Measurements from ENCODE around the gene GALNT14.

GALNT14 gene

GRCh38 chr2:31055938-31056337 lies 82.3 kb downstream of the GALNT14 start:
- DNase-seq (ENCODE audit: low spot score), result no peak

GRCh38 chr2:31054842-31055388 lies 83.3 kb downstream of the GALNT14 start:
- DNase-seq (ENCODE audit: low spot score), result no peak

GRCh38 chr2:31053929-31054782 lies 84.1 kb downstream of the GALNT14 start:
- DNase-seq (ENCODE audit: low spot score), result no peak

- no peak for DNase-seq (ENCODE audit: low spot score)
Measured at GRCh38 chr2:31052284-31052683, 86.0 kb downstream of the GALNT14 start.

- no peak for DNase-seq (ENCODE audit: low spot score)
Measured at GRCh38 chr2:31051258-31052140, 86.7 kb downstream of the GALNT14 start.

- no peak for DNase-seq (ENCODE audit: low spot score)
Measured at GRCh38 chr2:31049916-31050588, 88.2 kb downstream of the GALNT14 start.

GRCh38 chr2:31049264-31049663 lies 89.0 kb downstream of the GALNT14 start:
- no peak for DNase-seq (ENCODE audit: low spot score)

- DNase-seq (ENCODE audit: low spot score), result no peak
Measured at GRCh38 chr2:31047599-31047998, 90.6 kb downstream of the GALNT14 start.

GRCh38 chr2:31038385-31038784 lies 99.9 kb downstream of the GALNT14 start:
- no peak for DNase-seq (ENCODE audit: low spot score)

GRCh38 chr2:31037058-31037457 lies 101.2 kb downstream of the GALNT14 start:
- no peak for DNase-seq (ENCODE audit: low spot score)

- no peak for DNase-seq (ENCODE audit: low spot score)
Measured at GRCh38 chr2:31033032-31033431, 105.2 kb downstream of the GALNT14 start.

- no peak for DNase-seq (ENCODE audit: low spot score)
Measured at GRCh38 chr2:31032475-31032874, 105.8 kb downstream of the GALNT14 start.

GRCh38 chr2:31031132-31031706 lies 107.0 kb downstream of the GALNT14 start:
- no peak for DNase-seq (ENCODE audit: low spot score)

GRCh38 chr2:31028417-31028816 lies 109.8 kb downstream of the GALNT14 start:
- DNase-seq (ENCODE audit: low spot score), result no peak

GRCh38 chr2:31027549-31027948 lies 110.7 kb downstream of the GALNT14 start:
- no peak for DNase-seq (ENCODE audit: low spot score)

- no peak for DNase-seq (ENCODE audit: low spot score)
Measured at GRCh38 chr2:31023541-31023940, 114.7 kb downstream of the GALNT14 start.

GRCh38 chr2:31020713-31021112 lies 117.5 kb downstream of the GALNT14 start:
- DNase-seq (ENCODE audit: low spot score), result no peak

- DNase-seq (ENCODE audit: low spot score), result no peak
Measured at GRCh38 chr2:31018280-31018679, 120.0 kb downstream of the GALNT14 start.

GRCh38 chr2:31016648-31017047 lies 121.6 kb downstream of the GALNT14 start:
- DNase-seq (ENCODE audit: low spot score), result no peak

- DNase-seq (ENCODE audit: low spot score), result no peak
Measured at GRCh38 chr2:31014516-31014915, 123.7 kb downstream of the GALNT14 start.

GRCh38 chr2:31013301-31013700 lies 124.9 kb downstream of the GALNT14 start:
- DNase-seq (ENCODE audit: low spot score), result no peak

GRCh38 chr2:31012406-31012805 lies 125.8 kb downstream of the GALNT14 start:
- no peak for DNase-seq (ENCODE audit: low spot score)
